Testis (tissue), 2 donors: ENCODE data around the gene PHACTR3.

ENCODE experiments used
- POLR2A ChIP-seq: fragments of 450-650 bp; IDR thresholded peaks from one replicate; pipeline ENCODE4 v1.6.1; 2017; ENCODE audit warnings: antibody characterized with exemption, mild to moderate bottlenecking, moderate library complexity
- TF ChIP-seq, protein P1 (sequence below), 3 experiments: fragments of 450-650 bp in 2 of 3; fragments of 200-600 bp in 1 of 3; sonication (generic) in 1 of 3; IDR thresholded peaks; one replicate each; pipeline ENCODE4 v1.5.1; 2016 to 2019; ENCODE audit warnings: antibody characterized with exemption in 3 of 3, mild to moderate bottlenecking in 2 of 3, moderate library complexity in 1 of 3

DNA sequence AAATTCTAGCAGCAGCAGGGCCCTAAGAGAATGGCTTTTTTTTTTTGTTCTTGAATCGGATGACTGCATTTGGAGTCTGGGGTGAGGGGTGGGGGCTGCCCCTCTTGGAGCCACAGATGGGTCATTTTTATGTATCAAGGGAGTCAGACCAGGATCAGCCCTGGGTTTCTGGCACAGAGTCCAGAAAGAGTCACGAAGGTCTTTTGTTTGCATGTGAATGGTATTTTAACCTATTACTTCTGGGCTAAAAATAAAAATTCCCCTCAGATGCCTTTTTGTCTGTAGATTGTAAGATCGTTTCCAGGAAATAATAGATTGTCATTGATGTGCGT, 72.5 kb downstream of the PHACTR3 start:
- TF ChIP-seq, protein P1, sequence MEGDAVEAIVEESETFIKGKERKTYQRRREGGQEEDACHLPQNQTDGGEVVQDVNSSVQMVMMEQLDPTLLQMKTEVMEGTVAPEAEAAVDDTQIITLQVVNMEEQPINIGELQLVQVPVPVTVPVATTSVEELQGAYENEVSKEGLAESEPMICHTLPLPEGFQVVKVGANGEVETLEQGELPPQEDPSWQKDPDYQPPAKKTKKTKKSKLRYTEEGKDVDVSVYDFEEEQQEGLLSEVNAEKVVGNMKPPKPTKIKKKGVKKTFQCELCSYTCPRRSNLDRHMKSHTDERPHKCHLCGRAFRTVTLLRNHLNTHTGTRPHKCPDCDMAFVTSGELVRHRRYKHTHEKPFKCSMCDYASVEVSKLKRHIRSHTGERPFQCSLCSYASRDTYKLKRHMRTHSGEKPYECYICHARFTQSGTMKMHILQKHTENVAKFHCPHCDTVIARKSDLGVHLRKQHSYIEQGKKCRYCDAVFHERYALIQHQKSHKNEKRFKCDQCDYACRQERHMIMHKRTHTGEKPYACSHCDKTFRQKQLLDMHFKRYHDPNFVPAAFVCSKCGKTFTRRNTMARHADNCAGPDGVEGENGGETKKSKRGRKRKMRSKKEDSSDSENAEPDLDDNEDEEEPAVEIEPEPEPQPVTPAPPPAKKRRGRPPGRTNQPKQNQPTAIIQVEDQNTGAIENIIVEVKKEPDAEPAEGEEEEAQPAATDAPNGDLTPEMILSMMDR (IDR thresholded peaks at IDR 0.05), result no peak
- TF ChIP-seq POLR2A, result no peak
